WI38 (cell line): ENCODE measurements around the gene NAPSA.

Experiments used
- H3K4me3 ChIP-seq: 2 replicates; pipeline ENCODE4 v1.5.1; 2011; ENCODE audit warnings: low read depth, mild to moderate bottlenecking, control low read depth, low read length
- TF ChIP-seq, protein P1 (sequence below): IDR thresholded peaks from 2 replicates; pipeline ENCODE4 v1.5.1; 2012; ENCODE audit warnings: low read depth, mild to moderate bottlenecking, control low read depth, low read length

Gene NAPSA

DNA sequence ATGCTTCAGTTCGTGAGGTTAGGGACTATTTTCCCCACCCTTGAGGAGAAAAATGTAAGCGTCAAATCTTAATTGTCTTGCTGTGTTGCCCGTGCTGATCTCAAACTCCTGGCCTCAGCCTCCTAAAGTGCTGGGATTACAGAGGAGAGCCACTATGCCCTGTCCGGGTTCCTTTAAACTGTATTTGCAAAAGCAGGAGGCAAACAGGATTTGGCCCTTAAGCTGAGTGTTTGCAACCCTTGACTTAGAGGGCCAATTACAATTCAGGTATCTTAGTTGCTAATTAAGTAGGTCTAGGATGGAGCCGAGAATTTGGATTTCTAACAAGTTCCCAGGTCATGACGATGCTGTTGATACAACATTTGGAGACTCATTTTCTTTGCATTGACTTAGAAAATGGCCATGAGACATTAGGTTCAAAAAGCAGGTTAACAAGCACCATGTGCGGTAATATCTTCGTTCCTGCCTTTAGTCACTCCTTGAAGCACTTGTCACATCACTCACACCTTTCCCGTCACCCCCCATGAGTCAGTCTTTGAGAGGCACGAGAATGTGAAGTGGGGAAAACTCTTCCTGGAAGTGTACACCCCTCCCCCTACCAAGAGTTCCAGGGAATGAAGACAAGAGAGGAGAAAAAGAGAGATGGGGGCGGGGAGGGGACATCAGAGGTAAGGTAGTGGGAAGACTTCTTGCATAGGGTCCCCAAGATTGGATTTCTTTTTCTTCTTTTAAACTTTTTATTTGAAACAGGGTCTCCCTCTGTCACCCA lies 2.6 kb downstream of the NAPSA start:
- no peak overlapping the region for H3K4me3 ChIP-seq

GRCh38 chr19:50362030-50362412 lies 3.4 kb downstream of the NAPSA start:
- H3K4me3 ChIP-seq, result no peak overlapping the region
- TF ChIP-seq, protein P1, sequence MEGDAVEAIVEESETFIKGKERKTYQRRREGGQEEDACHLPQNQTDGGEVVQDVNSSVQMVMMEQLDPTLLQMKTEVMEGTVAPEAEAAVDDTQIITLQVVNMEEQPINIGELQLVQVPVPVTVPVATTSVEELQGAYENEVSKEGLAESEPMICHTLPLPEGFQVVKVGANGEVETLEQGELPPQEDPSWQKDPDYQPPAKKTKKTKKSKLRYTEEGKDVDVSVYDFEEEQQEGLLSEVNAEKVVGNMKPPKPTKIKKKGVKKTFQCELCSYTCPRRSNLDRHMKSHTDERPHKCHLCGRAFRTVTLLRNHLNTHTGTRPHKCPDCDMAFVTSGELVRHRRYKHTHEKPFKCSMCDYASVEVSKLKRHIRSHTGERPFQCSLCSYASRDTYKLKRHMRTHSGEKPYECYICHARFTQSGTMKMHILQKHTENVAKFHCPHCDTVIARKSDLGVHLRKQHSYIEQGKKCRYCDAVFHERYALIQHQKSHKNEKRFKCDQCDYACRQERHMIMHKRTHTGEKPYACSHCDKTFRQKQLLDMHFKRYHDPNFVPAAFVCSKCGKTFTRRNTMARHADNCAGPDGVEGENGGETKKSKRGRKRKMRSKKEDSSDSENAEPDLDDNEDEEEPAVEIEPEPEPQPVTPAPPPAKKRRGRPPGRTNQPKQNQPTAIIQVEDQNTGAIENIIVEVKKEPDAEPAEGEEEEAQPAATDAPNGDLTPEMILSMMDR, result no peak

More for the DNA sequence above, 2.6 kb downstream of the NAPSA start:
- TF ChIP-seq, protein P1, result no peak

DNA sequence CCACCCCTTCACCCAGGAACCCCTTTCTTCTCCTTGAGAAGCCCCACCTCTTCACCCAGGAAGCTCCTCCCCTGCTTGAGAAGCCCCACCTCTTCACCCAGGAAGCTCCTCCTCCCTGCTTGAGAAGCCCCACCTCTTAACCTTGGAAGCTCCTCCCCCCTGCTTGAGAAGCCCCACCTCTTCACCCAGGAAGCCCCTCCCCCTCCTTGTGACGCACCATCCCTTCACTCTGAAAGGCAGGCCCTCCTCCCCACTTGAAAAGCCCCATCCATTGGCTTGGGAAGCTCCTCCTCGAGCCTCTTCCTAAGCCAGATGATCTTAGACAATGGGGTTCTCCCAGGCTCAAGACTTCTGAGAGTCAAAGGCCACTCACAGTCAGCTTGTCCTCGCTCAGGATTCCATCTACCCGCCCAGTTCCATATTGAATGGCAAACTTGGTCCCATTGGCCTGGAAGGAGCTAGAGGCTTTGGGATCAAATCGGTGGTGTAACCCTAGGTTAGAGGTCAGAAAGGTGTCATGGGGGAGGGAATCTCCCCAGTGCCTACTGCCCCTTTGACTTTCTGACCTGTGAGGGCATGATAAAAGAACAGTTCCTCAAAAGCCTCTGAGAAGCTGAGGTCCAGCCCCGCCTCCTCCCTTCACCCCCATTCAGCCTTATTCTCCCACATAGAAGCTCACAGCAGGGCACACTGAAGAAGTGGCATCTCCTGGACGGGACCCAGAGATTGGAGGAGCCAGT lies 4.0 kb downstream of the NAPSA start:
- TF ChIP-seq, protein P1, result no peak
- no peak overlapping the region for H3K4me3 ChIP-seq

DNA sequence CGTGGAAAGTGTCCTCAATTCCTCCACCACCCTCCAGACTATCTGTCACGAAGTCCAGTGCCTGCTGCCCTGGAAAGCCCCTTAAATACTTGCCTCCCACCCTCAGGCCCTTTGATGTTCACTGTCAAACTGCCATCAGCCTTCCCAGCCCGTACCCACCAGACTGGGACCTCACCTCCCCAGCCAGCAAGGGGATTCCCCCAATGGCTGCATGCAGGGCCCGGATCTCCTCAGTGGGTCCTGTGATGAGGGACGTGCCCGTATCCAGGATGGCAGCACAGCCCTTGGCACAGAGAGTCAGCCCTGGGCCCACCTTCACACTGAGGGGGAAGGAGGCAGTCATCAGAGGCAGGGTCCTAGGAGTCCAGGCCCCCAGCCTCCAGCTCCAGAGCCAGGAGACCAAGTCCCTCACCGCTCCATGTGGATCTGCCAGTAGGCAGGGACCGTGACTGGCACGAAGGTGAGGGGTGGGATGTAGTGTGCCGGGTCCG lies 6.1 kb downstream of the NAPSA start:
- TF ChIP-seq, protein P1, result no peak
- no peak overlapping the region for H3K4me3 ChIP-seq

GRCh38 chr19:50358483-50359327 lies 6.7 kb downstream of the NAPSA start:
- no peak overlapping the region for H3K4me3 ChIP-seq
- TF ChIP-seq, protein P1, result no peak

- H3K4me3 ChIP-seq, result peak overlapping the region; percentile 39
- TF ChIP-seq, protein P1, result peak; percentile 86
Measured at GRCh38 chr19:50357178-50358100, 8.0 kb downstream of the NAPSA start.
